GM23338 (cell line): ENCODE results near the gene SRXN1. TPM values are rescaled to one million over a fixed set of nuclear protein-coding genes. Genes with fewer than 3 reads are reported as not detected.

Experiments
- ATAC-seq: fragments of 200-7000 bp; cut with Tn5 transposase; 3 replicates; pipeline ENCODE4 v1.9.1; 2020
- DNase-seq: peaks from one replicate; pipeline ENCODE4 v3.0.0-alpha.2; 2015; ENCODE audit warnings: low spot score
- H2AFZ ChIP-seq: fragments of 200-600 bp; sonication (generic); 2 replicates; pipeline ENCODE4 v1.8.0; 2016; ENCODE audit warnings: antibody characterized with exemption, mild to moderate bottlenecking, moderate library complexity
- H3F3A ChIP-seq: fragments of 200-600 bp; sonication (generic); replicated peaks from 2 replicates; pipeline ENCODE4 v1.8.0; 2017; ENCODE audit warnings: antibody characterized with exemption, mixed run types, low read depth
- H3K27ac ChIP-seq: fragments of 200-600 bp; sonication (generic); 2 replicates; pipeline ENCODE4 v1.6.1; 2016; ENCODE audit warnings: low read depth
- H3K27me3 ChIP-seq: fragments of 200-600 bp; sonication (generic); 2 replicates; pipeline ENCODE4 v1.8.0; 2016; ENCODE audit warnings: mild to moderate bottlenecking, mixed run types, moderate library complexity; ENCODE audit not compliant: insufficient read depth
- H3K36me3 ChIP-seq: fragments of 200-600 bp; sonication (generic); 2 replicates; pipeline ENCODE4 v1.8.0; 2016; ENCODE audit warnings: mild to moderate bottlenecking; ENCODE audit not compliant: insufficient read depth
- H3K4me1 ChIP-seq: fragments of 200-600 bp; sonication (generic); 2 replicates; pipeline ENCODE4 v1.8.0; 2016; ENCODE audit warnings: mild to moderate bottlenecking, moderate library complexity; ENCODE audit not compliant: insufficient read depth
- H3K4me2 ChIP-seq: fragments of 200-600 bp; sonication (generic); 2 replicates; pipeline ENCODE4 v1.7.1; 2017; ENCODE audit warnings: mixed run types
- H3K4me3 ChIP-seq: fragments of 200-600 bp; sonication (generic); 2 replicates; pipeline ENCODE4 v1.6.1; 2016; ENCODE audit warnings: mixed run types
- H3K79me2 ChIP-seq: fragments of 200-600 bp; sonication (generic); replicated peaks from 2 replicates; pipeline ENCODE4 v1.8.0; 2017; ENCODE audit warnings: mild to moderate bottlenecking; ENCODE audit not compliant: insufficient read depth
- H3K9me2 ChIP-seq: fragments of 200-600 bp; sonication (generic); 2 replicates; pipeline ENCODE4 v1.8.0; 2017; ENCODE audit not compliant: insufficient read depth
- H4K20me1 ChIP-seq: fragments of 200-600 bp; sonication (generic); replicated peaks from 2 replicates; pipeline ENCODE4 v1.8.0; 2017; ENCODE audit warnings: mild to moderate bottlenecking; ENCODE audit not compliant: insufficient read depth
- H3K27ac Mint-ChIP-seq: 2 replicates; pipeline ENCODE4 v1.8.0; 2020; ENCODE audit warnings: inconsistent platforms, mild to moderate bottlenecking, moderate library complexity, mixed read lengths
- H3K27me3 Mint-ChIP-seq: 3 replicates; pipeline ENCODE4 v1.8.0; 2022; ENCODE audit warnings: low read depth, mild to moderate bottlenecking, moderate library complexity, mixed read lengths, inconsistent platforms; ENCODE audit not compliant: insufficient read depth, poor library complexity
- H3K36me3 Mint-ChIP-seq: 3 replicates; pipeline ENCODE4 v1.8.0; 2021; ENCODE audit warnings: low read depth, mild to moderate bottlenecking, inconsistent platforms, moderate library complexity, mixed read lengths
- H3K4me1 Mint-ChIP-seq: 3 replicates; pipeline ENCODE4 v1.8.0; 2020; ENCODE audit warnings: mild to moderate bottlenecking, inconsistent platforms, mixed read lengths
- H3K4me3 Mint-ChIP-seq: 3 replicates; pipeline ENCODE4 v1.8.0; 2021; ENCODE audit warnings: moderate library complexity, mild to moderate bottlenecking, inconsistent platforms, mixed read lengths
- H3K9me3 Mint-ChIP-seq: 3 replicates; pipeline ENCODE4 v1.8.0; 2020; ENCODE audit warnings: moderate library complexity, mild to moderate bottlenecking, inconsistent platforms, mixed read lengths
- CREB1 ChIP-seq: fragments of 250-450 bp; sonication (Bioruptor Pico); IDR thresholded peaks from 2 replicates; pipeline ENCODE4 v1.5.0; 2020; ENCODE audit warnings: low read depth, mild to moderate bottlenecking, moderate library complexity
- EZH2 ChIP-seq: fragments of 200-600 bp; sonication (generic); IDR thresholded peaks from one replicate; pipeline ENCODE4 v1.8.0; 2017; ENCODE audit warnings: antibody characterized with exemption, mild to moderate bottlenecking, low read depth; ENCODE audit not compliant: unreplicated experiment
- EZH2phosphoT487 ChIP-seq: fragments of 200-600 bp; sonication (generic); IDR thresholded peaks from one replicate; pipeline ENCODE4 v1.8.1; 2018; ENCODE audit warnings: antibody characterized with exemption; ENCODE audit not compliant: unreplicated experiment
- JUNB ChIP-seq: IDR thresholded peaks from one replicate; pipeline ENCODE4 v1.6.1; 2016; ENCODE audit warnings: antibody characterized with exemption; ENCODE audit not compliant: unreplicated experiment
- NANOG ChIP-seq: IDR thresholded peaks from 2 replicates; pipeline ENCODE4 v1.6.1; 2016; ENCODE audit warnings: antibody characterized with exemption, borderline replicate concordance
- POLR2AphosphoS5 ChIP-seq: IDR thresholded peaks from 2 replicates; pipeline ENCODE4 v1.6.1; 2016; ENCODE audit warnings: antibody characterized with exemption, low read depth
- REST ChIP-seq: IDR thresholded peaks from one replicate; pipeline ENCODE4 v1.6.1; 2018; ENCODE audit warnings: antibody characterized with exemption; ENCODE audit not compliant: unreplicated experiment
- STAT1 ChIP-seq: IDR thresholded peaks from one replicate; pipeline ENCODE4 v1.6.1; 2016; ENCODE audit warnings: antibody characterized with exemption; ENCODE audit not compliant: unreplicated experiment
- ZNF331 ChIP-seq: fragments of 250-450 bp; sonication (Bioruptor Pico); IDR thresholded peaks from 2 replicates; pipeline ENCODE4 v1.5.0; 2020; ENCODE audit warnings: low read depth, mild to moderate bottlenecking, moderate library complexity
- polyA plus RNA-seq: library from polyadenylated mRNA; unstranded; fragments of >200 nt; fragmentation: Nextera tagmentation; extraction: Ambion mirVana; gene quantifications from 2 replicates; pipeline ENCODE4 v1.2.1, GENCODE V29; 2016
- total RNA-seq: library from RNA; depleted of rRNA; stranded (reverse); fragments of >200 nt; shearing (Covaris generic); gene quantifications from 2 replicates; pipeline ENCODE4 v1.2.3, GENCODE V29; 2014
- TF ChIP-seq, protein P1 (sequence below): IDR thresholded peaks from 2 replicates; pipeline ENCODE4 v1.6.1; 2016; ENCODE audit warnings: antibody characterized with exemption
- TF ChIP-seq, protein P2 (sequence below), 2 experiments: fragments of 200-600 bp in 1 of 2; sonication (generic) in 1 of 2; conservative IDR thresholded peaks; 2 replicates each; pipeline versions ENCODE4 v1.5.1 to v1.6.1; 2016 to 2017; ENCODE audit warnings: antibody characterized with exemption in 2 of 2, low read depth in 2 of 2, mild to moderate bottlenecking in 2 of 2, moderate library complexity in 1 of 2

The SRXN1 gene
- total and polyA plus RNA-seq, 2 experiments from 2014 or later: 8.4 to 26.6 TPM

- TF ChIP-seq, protein P1, sequence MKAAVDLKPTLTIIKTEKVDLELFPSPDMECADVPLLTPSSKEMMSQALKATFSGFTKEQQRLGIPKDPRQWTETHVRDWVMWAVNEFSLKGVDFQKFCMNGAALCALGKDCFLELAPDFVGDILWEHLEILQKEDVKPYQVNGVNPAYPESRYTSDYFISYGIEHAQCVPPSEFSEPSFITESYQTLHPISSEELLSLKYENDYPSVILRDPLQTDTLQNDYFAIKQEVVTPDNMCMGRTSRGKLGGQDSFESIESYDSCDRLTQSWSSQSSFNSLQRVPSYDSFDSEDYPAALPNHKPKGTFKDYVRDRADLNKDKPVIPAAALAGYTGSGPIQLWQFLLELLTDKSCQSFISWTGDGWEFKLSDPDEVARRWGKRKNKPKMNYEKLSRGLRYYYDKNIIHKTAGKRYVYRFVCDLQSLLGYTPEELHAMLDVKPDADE: no peak
- TF ChIP-seq, protein P2, sequence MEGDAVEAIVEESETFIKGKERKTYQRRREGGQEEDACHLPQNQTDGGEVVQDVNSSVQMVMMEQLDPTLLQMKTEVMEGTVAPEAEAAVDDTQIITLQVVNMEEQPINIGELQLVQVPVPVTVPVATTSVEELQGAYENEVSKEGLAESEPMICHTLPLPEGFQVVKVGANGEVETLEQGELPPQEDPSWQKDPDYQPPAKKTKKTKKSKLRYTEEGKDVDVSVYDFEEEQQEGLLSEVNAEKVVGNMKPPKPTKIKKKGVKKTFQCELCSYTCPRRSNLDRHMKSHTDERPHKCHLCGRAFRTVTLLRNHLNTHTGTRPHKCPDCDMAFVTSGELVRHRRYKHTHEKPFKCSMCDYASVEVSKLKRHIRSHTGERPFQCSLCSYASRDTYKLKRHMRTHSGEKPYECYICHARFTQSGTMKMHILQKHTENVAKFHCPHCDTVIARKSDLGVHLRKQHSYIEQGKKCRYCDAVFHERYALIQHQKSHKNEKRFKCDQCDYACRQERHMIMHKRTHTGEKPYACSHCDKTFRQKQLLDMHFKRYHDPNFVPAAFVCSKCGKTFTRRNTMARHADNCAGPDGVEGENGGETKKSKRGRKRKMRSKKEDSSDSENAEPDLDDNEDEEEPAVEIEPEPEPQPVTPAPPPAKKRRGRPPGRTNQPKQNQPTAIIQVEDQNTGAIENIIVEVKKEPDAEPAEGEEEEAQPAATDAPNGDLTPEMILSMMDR (conservative IDR thresholded peaks at IDR 0.05; ENCODE audit: low read depth in 2 of 2): no peak
- TF ChIP-seq POLR2AphosphoS5: no peak
These were observed 27.7 kb upstream of the SRXN1 start (continued) for GRCh38 chr20:680638-681187.

DNA sequence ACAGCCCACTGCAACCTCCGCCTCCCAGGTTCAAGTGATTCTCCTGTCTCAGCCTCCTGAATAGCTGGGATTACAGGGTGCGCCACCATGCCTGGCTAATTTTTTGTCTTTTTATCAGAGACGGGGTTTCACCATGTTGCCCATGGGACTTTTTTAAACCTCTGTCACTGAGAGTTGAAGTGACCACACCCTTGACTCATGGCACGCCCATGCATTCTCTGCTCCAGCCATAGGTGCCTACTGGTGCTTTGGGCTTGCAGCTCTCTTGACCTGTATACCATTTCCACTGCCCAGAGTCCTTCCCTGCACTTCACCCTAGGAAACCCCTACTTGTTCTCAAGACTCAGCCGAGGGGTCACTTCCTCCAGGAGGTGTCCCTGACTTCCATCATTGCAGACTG, 25.0 kb upstream of the SRXN1 start:
- no peaks in the 10 kb centered on the region for H3K36me3 ChIP-seq
- no peak overlapping the region for H3K4me3 ChIP-seq
- no peak overlapping the region for H3K27ac ChIP-seq
- 0 out of 2 replicates have a peak, but pooled peaks cover 4% of the 10 kb centered on the region for H3F3A ChIP-seq
- Mint-ChIP-seq H3K9me3 (no peaks in the 10 kb centered on the region), H3K27ac (no peak overlapping the region), H3K4me3 (no peak overlapping the region; the same call in 2 of the 3 replicates), H3K36me3 (no peaks in the 10 kb centered on the region), H3K4me1 (peaks cover 21% of the 10 kb centered on the region), H3K27me3 (peaks cover 42% of the 10 kb centered on the region)
- no peaks in the 10 kb centered on the region for H3K9me2 ChIP-seq
- ATAC-seq: no peak
- no peak overlapping the region for H3K4me2 ChIP-seq
- peaks cover 47% of the 10 kb centered on the region for H3K27me3 ChIP-seq
- H2AFZ ChIP-seq: no peak overlapping the region
- H3K79me2 ChIP-seq: no peaks in the 10 kb centered on the region
- H4K20me1 ChIP-seq: no peaks in the 10 kb centered on the region
- H3K4me1 ChIP-seq: peaks cover 17% of the 10 kb centered on the region; the same call in 1 of the 2 replicates
- DNase-seq: no peak
- TF ChIP-seq REST: no peak
- TF ChIP-seq NANOG: no peak
- TF ChIP-seq EZH2: no peak
- TF ChIP-seq JUNB: no peak
- TF ChIP-seq POLR2AphosphoS5: no peak
- TF ChIP-seq STAT1: no peak
- no peak for TF ChIP-seq EZH2phosphoT487
- TF ChIP-seq ZNF331: no peak
- no peak for TF ChIP-seq CREB1 (CRISPR knock-in tag)
- TF ChIP-seq, protein P2 (conservative IDR thresholded peaks at IDR 0.05; ENCODE audit: low read depth in 2 of 2): no peak
